AG04450 (cell line): Measurements from ENCODE around the gene FMC1. TPM values are rescaled to one million over a fixed set of nuclear protein-coding genes. Genes with fewer than 3 reads are reported as not detected.

Source experiments
- CTCF ChIA-PET: fragments of 300-600, 350-600 bp; formaldehyde crosslinking; extraction: SDS; loops from one replicate; lab custom pipeline; 2022; ENCODE audit warnings: antibody characterized with exemption, inconsistent platforms; lab: Charles Lee
- POLR2A ChIA-PET: fragments of 350-600 bp; formaldehyde crosslinking; extraction: SDS; loops from one replicate; lab custom pipeline; 2021; ENCODE audit warnings: antibody characterized with exemption, inconsistent platforms; lab: Yijun Ruan, JAX
- DNase-seq: peaks from one replicate; pipeline ENCODE4 v3.0.0-alpha.2; 2011; ENCODE audit warnings: low read depth, low spot score
- H3K27ac ChIP-seq: one replicate; pipeline ENCODE4 v1.5.1; 2012; ENCODE audit warnings: low read depth, low read length, control low read depth
- H3K27me3 ChIP-seq: one replicate; pipeline ENCODE4 v1.6.0; 2012; ENCODE audit warnings: low read length; ENCODE audit not compliant: control insufficient read depth, insufficient read depth
- H3K4me3 ChIP-seq: 2 replicates; pipeline ENCODE4 v1.5.1; 2011; ENCODE audit warnings: mild to moderate bottlenecking, low read depth, low read length, control low read depth
- H3K9me3 ChIP-seq: 2 replicates; pipeline ENCODE4 v1.5.1; 2012; ENCODE audit warnings: low read length; ENCODE audit not compliant: control insufficient read depth, insufficient read depth
- CTCF ChIP-seq: IDR thresholded peaks from 2 replicates; pipeline ENCODE4 v1.5.1; 2011; ENCODE audit warnings: low read depth, low read length, control low read depth, inconsistent platforms
- polyA plus RNA-seq: library from polyadenylated mRNA; depleted of rRNA; stranded (reverse); fragments of >200 nt; gene quantifications from 2 replicates; pipeline ENCODE4 v1.2.3, GENCODE V29; 2011

FMC1 gene
- polyA plus RNA-seq, 1 experiment: 8.8 TPM

- no peak for TF ChIP-seq CTCF
- Histone ChIP-seq H3K9me3 (peaks cover 4% of the 10 kb centered on the region; the same call in 1 of the 2 replicates), H3K27me3 (no peaks in the 10 kb centered on the region), H3K27ac (no peak overlapping the region), H3K4me3 (no peak overlapping the region)
- POLR2A ChIA-PET: no interaction called here
- CTCF ChIA-PET: no interaction called here
- DNase-seq: no peak
These were observed 21.2 kb downstream of the FMC1 start for GRCh38 chr7:139362302-139362701.

GRCh38 chr7:139362981-139363380 lies 21.8 kb downstream of the FMC1 start:
- no peak overlapping the region for H3K4me3 ChIP-seq
- H3K27ac ChIP-seq: no peak overlapping the region
- no peaks in the 10 kb centered on the region for H3K27me3 ChIP-seq
- DNase-seq: no peak
- TF ChIP-seq CTCF: no peak
- ChIA-PET POLR2A (no interaction called here), CTCF (interaction anchor here (0.7 to 3.3 kb wide), 2 partner anchors 72 to 288 kb away, joined by 4 to 9 read pairs; no protein-coding TSS in a partner anchor)
- H3K9me3 ChIP-seq: no peaks in the 10 kb centered on the region; the same call in 1 of the 2 replicates

- TF ChIP-seq CTCF: no peak
- no peak for DNase-seq
- no peaks in the 10 kb centered on the region for H3K27me3 ChIP-seq
- H3K27ac ChIP-seq: no peak overlapping the region
- CTCF ChIA-PET: interaction anchor here (0.7 to 3.3 kb wide), 2 partner anchors 25 to 69 kb away, joined by 3 to 9 read pairs; no protein-coding TSS in a partner anchor
- H3K4me3 ChIP-seq: no peak overlapping the region
- POLR2A ChIA-PET: no interaction called here
- H3K9me3 ChIP-seq: no peaks in the 10 kb centered on the region
These were observed 24.2 kb downstream of the FMC1 start for GRCh38 chr7:139365336-139365735.

- Histone ChIP-seq H3K27ac (no peak overlapping the region), H3K4me3 (no peak overlapping the region), H3K9me3 (no peaks in the 10 kb centered on the region), H3K27me3 (no peaks in the 10 kb centered on the region)
- no peak for TF ChIP-seq CTCF
- no peak for DNase-seq
- ChIA-PET POLR2A (no interaction called here), CTCF (interaction anchor here (3.3 kb wide), 1 partner anchor 68 kb away, joined by 9 read pairs; no protein-coding TSS in a partner anchor)
These were observed 25.3 kb downstream of the FMC1 start for GRCh38 chr7:139366400-139366799.

- POLR2A ChIA-PET: no interaction called here
- Histone ChIP-seq H3K4me3 (no peak overlapping the region), H3K9me3 (no peaks in the 10 kb centered on the region), H3K27ac (no peak overlapping the region), H3K27me3 (no peaks in the 10 kb centered on the region)
- no peak for TF ChIP-seq CTCF
- CTCF ChIA-PET: no interaction called here
- no peak for DNase-seq
These were observed 26.5 kb downstream of the FMC1 start for GRCh38 chr7:139367438-139368155.
